Measurements from ENCODE around the gene BTG2. TPM values are rescaled to one million over a fixed set of nuclear protein-coding genes. Genes with fewer than 3 reads are reported as not detected.

BTG2 gene
- total and polyA plus RNA-seq, 2 experiments from 2014 or later = 6.3 to 9.1 TPM

DNA sequence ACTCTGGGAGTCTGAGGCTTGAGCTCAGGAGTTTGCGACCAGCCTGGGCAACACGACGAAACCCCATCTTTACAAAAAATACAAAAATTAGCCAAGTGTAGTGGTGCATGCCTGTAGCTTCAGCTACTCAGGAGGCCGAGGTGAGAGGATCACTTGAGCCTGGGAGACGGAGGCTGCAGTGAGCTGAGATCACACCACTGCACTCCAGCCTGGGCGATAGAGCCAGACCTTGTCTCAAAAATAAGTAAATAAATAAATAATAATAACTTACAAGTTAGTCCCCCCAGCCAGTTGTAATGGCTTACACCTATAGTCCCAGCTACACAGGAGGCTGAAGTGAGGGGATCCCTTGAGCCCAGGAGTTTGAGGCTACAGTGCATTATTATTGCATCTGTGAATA is 21.7 kb upstream of the BTG2 start:
- no peaks in the 10 kb centered on the region for H3K9me2 ChIP-seq (ENCODE audit: insufficient read depth)
- peaks cover 15% of the 10 kb centered on the region for H3K27me3 ChIP-seq (ENCODE audit: insufficient read depth)
- H3K36me3 ChIP-seq (ENCODE audit: insufficient read depth) = no peaks in the 10 kb centered on the region
- H3K36me3 Mint-ChIP-seq (ENCODE audit: low read depth) = no peaks in the 10 kb centered on the region
- ATAC-seq = no peak
- H4K20me1 ChIP-seq (replicated peaks; ENCODE audit: insufficient read depth) = no peaks in the 10 kb centered on the region
- H3K9me3 Mint-ChIP-seq = no peaks in the 10 kb centered on the region
- no peak for DNase-seq (ENCODE audit: low spot score)
- no peaks in the 10 kb centered on the region for H3K79me2 ChIP-seq (replicated peaks; ENCODE audit: insufficient read depth)
- H3K4me1 Mint-ChIP-seq = peaks cover 34% of the 10 kb centered on the region
- no peak overlapping the region for H3K27ac Mint-ChIP-seq
- no peak overlapping the region for H3K27ac ChIP-seq (ENCODE audit: low read depth)
- no peak overlapping the region for H2AFZ ChIP-seq
- no peak overlapping the region for H3K4me3 Mint-ChIP-seq
- no peak overlapping the region for H3K4me2 ChIP-seq
- peaks cover 17% of the 10 kb centered on the region for H3K27me3 Mint-ChIP-seq (ENCODE audit: insufficient read depth, low read depth, poor library complexity)
- TF ChIP-seq STAT1 (IDR thresholded peaks at IDR 0.05; ENCODE audit: unreplicated experiment) (no peak), CREB1 (CRISPR knock-in tag; IDR thresholded peaks at IDR 0.05; ENCODE audit: low read depth) (no peak), JUNB (IDR thresholded peaks at IDR 0.05; ENCODE audit: unreplicated experiment) (no peak), NANOG (IDR thresholded peaks at IDR 0.05; ENCODE audit: borderline replicate concordance) (no peak)
- TF ChIP-seq, protein P1, sequence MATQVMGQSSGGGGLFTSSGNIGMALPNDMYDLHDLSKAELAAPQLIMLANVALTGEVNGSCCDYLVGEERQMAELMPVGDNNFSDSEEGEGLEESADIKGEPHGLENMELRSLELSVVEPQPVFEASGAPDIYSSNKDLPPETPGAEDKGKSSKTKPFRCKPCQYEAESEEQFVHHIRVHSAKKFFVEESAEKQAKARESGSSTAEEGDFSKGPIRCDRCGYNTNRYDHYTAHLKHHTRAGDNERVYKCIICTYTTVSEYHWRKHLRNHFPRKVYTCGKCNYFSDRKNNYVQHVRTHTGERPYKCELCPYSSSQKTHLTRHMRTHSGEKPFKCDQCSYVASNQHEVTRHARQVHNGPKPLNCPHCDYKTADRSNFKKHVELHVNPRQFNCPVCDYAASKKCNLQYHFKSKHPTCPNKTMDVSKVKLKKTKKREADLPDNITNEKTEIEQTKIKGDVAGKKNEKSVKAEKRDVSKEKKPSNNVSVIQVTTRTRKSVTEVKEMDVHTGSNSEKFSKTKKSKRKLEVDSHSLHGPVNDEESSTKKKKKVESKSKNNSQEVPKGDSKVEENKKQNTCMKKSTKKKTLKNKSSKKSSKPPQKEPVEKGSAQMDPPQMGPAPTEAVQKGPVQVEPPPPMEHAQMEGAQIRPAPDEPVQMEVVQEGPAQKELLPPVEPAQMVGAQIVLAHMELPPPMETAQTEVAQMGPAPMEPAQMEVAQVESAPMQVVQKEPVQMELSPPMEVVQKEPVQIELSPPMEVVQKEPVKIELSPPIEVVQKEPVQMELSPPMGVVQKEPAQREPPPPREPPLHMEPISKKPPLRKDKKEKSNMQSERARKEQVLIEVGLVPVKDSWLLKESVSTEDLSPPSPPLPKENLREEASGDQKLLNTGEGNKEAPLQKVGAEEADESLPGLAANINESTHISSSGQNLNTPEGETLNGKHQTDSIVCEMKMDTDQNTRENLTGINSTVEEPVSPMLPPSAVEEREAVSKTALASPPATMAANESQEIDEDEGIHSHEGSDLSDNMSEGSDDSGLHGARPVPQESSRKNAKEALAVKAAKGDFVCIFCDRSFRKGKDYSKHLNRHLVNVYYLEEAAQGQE (IDR thresholded peaks at IDR 0.05; ENCODE audit: unreplicated experiment) = no peak
- TF ChIP-seq, protein P2, sequence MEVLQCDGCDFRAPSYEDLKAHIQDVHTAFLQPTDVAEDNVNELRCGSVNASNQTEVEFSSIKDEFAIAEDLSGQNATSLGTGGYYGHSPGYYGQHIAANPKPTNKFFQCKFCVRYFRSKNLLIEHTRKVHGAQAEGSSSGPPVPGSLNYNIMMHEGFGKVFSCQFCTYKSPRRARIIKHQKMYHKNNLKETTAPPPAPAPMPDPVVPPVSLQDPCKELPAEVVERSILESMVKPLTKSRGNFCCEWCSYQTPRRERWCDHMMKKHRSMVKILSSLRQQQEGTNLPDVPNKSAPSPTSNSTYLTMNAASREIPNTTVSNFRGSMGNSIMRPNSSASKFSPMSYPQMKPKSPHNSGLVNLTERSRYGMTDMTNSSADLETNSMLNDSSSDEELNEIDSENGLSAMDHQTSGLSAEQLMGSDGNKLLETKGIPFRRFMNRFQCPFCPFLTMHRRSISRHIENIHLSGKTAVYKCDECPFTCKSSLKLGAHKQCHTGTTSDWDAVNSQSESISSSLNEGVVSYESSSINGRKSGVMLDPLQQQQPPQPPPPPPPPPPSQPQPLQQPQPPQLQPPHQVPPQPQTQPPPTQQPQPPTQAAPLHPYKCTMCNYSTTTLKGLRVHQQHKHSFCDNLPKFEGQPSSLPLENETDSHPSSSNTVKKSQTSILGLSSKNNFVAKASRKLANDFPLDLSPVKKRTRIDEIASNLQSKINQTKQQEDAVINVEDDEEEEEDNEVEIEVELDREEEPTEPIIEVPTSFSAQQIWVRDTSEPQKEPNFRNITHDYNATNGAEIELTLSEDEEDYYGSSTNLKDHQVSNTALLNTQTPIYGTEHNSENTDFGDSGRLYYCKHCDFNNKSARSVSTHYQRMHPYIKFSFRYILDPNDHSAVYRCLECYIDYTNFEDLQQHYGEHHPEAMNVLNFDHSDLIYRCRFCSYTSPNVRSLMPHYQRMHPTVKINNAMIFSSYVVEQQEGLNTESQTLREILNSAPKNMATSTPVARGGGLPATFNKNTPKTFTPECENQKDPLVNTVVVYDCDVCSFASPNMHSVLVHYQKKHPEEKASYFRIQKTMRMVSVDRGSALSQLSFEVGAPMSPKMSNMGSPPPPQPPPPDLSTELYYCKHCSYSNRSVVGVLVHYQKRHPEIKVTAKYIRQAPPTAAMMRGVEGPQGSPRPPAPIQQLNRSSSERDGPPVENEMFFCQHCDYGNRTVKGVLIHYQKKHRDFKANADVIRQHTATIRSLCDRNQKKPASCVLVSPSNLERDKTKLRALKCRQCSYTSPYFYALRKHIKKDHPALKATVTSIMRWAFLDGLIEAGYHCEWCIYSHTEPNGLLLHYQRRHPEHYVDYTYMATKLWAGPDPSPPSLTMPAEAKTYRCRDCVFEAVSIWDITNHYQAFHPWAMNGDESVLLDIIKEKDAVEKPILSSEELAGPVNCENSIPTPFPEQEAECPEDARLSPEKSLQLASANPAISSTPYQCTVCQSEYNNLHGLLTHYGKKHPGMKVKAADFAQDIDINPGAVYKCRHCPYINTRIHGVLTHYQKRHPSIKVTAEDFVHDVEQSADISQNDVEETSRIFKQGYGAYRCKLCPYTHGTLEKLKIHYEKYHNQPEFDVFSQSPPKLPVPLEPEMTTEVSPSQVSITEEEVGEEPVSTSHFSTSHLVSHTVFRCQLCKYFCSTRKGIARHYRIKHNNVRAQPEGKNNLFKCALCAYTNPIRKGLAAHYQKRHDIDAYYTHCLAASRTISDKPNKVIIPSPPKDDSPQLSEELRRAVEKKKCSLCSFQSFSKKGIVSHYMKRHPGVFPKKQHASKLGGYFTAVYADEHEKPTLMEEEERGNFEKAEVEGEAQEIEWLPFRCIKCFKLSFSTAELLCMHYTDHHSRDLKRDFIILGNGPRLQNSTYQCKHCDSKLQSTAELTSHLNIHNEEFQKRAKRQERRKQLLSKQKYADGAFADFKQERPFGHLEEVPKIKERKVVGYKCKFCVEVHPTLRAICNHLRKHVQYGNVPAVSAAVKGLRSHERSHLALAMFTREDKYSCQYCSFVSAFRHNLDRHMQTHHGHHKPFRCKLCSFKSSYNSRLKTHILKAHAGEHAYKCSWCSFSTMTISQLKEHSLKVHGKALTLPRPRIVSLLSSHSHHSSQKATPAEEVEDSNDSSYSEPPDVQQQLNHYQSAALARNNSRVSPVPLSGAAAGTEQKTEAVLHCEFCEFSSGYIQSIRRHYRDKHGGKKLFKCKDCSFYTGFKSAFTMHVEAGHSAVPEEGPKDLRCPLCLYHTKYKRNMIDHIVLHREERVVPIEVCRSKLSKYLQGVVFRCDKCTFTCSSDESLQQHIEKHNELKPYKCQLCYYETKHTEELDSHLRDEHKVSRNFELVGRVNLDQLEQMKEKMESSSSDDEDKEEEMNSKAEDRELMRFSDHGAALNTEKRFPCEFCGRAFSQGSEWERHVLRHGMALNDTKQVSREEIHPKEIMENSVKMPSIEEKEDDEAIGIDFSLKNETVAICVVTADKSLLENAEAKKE (CRISPR knock-in tag; IDR thresholded peaks at IDR 0.05) = no peak
- H3F3A ChIP-seq (replicated peaks; ENCODE audit: low read depth) = no peaks in the 10 kb centered on the region
- peaks cover 22% of the 10 kb centered on the region for H3K4me1 ChIP-seq (ENCODE audit: insufficient read depth)
- no peak overlapping the region for H3K4me3 ChIP-seq
